HepG2 (cell line): ENCODE data around the gene DUS1L. TPM values are rescaled to one million over a fixed set of nuclear protein-coding genes. Genes with fewer than 3 reads are reported as not detected.

ENCODE experiments used
- AGO2 ChIP-seq: fragments of 200-400 bp; formaldehyde crosslinking; optimal IDR thresholded peaks from 2 replicates; pipeline ENCODE3; 2017; ENCODE audit warnings: mild to moderate bottlenecking, low read depth, low read length, moderate library complexity
- CHD4 ChIP-seq: fragments of 200-600 bp; sonication (generic); IDR thresholded peaks from 2 replicates; pipeline ENCODE4 v1.7.0; 2017; ENCODE audit warnings: mild to moderate bottlenecking, low read length, borderline replicate concordance
- DRAP1 ChIP-seq: IDR thresholded peaks from 2 replicates; pipeline ENCODE4 v1.6.1; 2016; ENCODE audit warnings: missing genetic modification reagents, missing compliant biosample characterization
- ETV5 ChIP-seq: IDR thresholded peaks from 2 replicates; pipeline ENCODE4 v1.6.1; 2018; ENCODE audit warnings: missing biosample characterization, missing genetic modification reagents, inconsistent platforms, borderline replicate concordance
- KDM4B ChIP-seq: sonication (generic); formaldehyde crosslinking; IDR thresholded peaks from 2 replicates; pipeline ENCODE4 v1.4.0; 2020; ENCODE audit warnings: missing genetic modification reagents
- KDM6A ChIP-seq: IDR thresholded peaks from 2 replicates; pipeline ENCODE4 v1.6.1; 2016; ENCODE audit warnings: low read depth
- MAFK ChIP-seq, 2 experiments: IDR thresholded peaks in 1 of 2; conservative IDR thresholded peaks in 1 of 2; 2 replicates each; pipeline ENCODE4 v1.6.1; 2011; ENCODE audit warnings: improper control_type of control experiment in 2 of 2, low read length in 2 of 2
- MED13 ChIP-seq: sonication (generic); formaldehyde crosslinking; IDR thresholded peaks from 2 replicates; pipeline ENCODE4 v1.5.0; 2020; ENCODE audit warnings: missing genetic modification reagents
- PHF21A ChIP-seq: sonication (generic); formaldehyde crosslinking; IDR thresholded peaks from 2 replicates; pipeline ENCODE4 v1.5.0; 2020; ENCODE audit warnings: mild to moderate bottlenecking, missing genetic modification reagents
- TAF15 ChIP-seq: fragments of 200-400 bp; formaldehyde crosslinking; IDR thresholded peaks from one replicate; pipeline ENCODE4 v1.6.1; 2018; ENCODE audit warnings: mild to moderate bottlenecking, low read depth, low read length; ENCODE audit not compliant: poor library complexity, severe bottlenecking
- ZNF136 ChIP-seq: sonication (generic); formaldehyde crosslinking; IDR thresholded peaks from 2 replicates; pipeline ENCODE4 v1.8.1; 2022; ENCODE audit warnings: low read depth, mild to moderate bottlenecking, moderate library complexity, missing genetic modification reagents
- ZNF264 ChIP-seq: sonication (generic); formaldehyde crosslinking; IDR thresholded peaks from 2 replicates; pipeline ENCODE4 v1.4.0; 2020; ENCODE audit warnings: missing genetic modification reagents
- ZNF431 ChIP-seq: sonication (generic); formaldehyde crosslinking; IDR thresholded peaks from 2 replicates; pipeline ENCODE4 v1.9.0; 2022; ENCODE audit warnings: missing genetic modification reagents, low read depth, mild to moderate bottlenecking, borderline replicate concordance
- ZNF496 ChIP-seq: sonication (generic); formaldehyde crosslinking; IDR thresholded peaks from 2 replicates; pipeline ENCODE4 v1.8.1; 2023; ENCODE audit warnings: mild to moderate bottlenecking, moderate library complexity, missing genetic modification reagents; ENCODE audit not compliant: insufficient replicate concordance
- ZNF850 ChIP-seq: sonication (generic); formaldehyde crosslinking; conservative IDR thresholded peaks from 2 replicates; pipeline ENCODE4 v1.9.0; 2021; ENCODE audit warnings: mild to moderate bottlenecking, missing genetic modification reagents
- polyA plus RNA-seq, 8 experiments: library from polyadenylated mRNA; depleted of rRNA in 3 of 8; stranded (reverse) in 7 of 8; unstranded in 1 of 8; fragments of >200 nt; fragmentation: Illumina TruSeq in 4 of 8; extraction: Trizol in 4 of 8; gene quantifications; 2 replicates each; pipeline versions ENCODE4 v1.2.1 to v1.2.3, GENCODE V29; 2011 to 2016; ENCODE audit warnings: low read depth in 4 of 8, missing spikeins in 1 of 8, mixed read lengths in 1 of 8; ENCODE audit not compliant: insufficient read depth in 1 of 8
- total RNA-seq, 5 experiments: library from RNA; depleted of rRNA; stranded (reverse); fragments of >200 nt; fragmentation: Illumina TruSeq; extraction: Trizol; gene quantifications; 2 replicates each; pipeline ENCODE4 v1.2.3, GENCODE V29; 2016; ENCODE audit warnings: low read depth in 1 of 5
- TF ChIP-seq, protein P1 (sequence below): sonication (generic); formaldehyde crosslinking; IDR thresholded peaks from 2 replicates; pipeline ENCODE4; 2020; ENCODE audit warnings: missing genetic modification reagents, mild to moderate bottlenecking, borderline replicate concordance
- TF ChIP-seq, protein P2 (sequence below): sonication (generic); formaldehyde crosslinking; IDR thresholded peaks from 2 replicates; pipeline ENCODE4 v1.9.0; 2022; ENCODE audit warnings: missing genetic modification reagents, mild to moderate bottlenecking, borderline replicate concordance
- TF ChIP-seq, protein P3 (sequence below): sonication (generic); formaldehyde crosslinking; IDR thresholded peaks from 2 replicates; pipeline ENCODE4 v1.4.0; 2020; ENCODE audit warnings: missing genetic modification reagents
- TF ChIP-seq, protein P4 (sequence below): sonication (generic); formaldehyde crosslinking; IDR thresholded peaks from 2 replicates; pipeline ENCODE4 v1.8.1; 2022; ENCODE audit warnings: low read depth, mild to moderate bottlenecking, missing genetic modification reagents

Gene DUS1L
- total and polyA plus RNA-seq, 2 of the 13 experiments (the other 11 are each of a cell fraction or from before 2014, with no cell fraction given), result 81.0 to 109 TPM

DNA sequence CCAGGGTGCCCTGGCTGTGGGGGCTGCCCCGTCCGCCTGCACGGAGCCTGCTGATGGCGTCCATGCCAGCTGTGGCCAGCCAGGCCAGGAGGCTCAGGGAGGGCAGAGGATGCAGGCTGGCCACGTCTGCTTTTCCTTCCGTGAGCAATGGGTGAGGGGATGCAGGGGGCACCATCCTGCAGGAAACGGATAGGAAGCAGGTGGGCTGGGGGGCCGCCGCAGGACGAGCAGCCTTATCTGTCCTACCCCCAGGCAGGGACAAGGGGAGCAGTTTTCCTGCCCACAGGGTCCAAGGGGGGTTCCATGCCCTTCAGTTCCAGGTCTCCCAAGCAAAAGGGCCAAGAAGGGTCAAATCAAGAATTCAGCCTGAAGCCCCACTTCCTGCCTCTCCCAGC is 6.8 kb downstream of the DUS1L start (continued):
- TF ChIP-seq, protein P1, sequence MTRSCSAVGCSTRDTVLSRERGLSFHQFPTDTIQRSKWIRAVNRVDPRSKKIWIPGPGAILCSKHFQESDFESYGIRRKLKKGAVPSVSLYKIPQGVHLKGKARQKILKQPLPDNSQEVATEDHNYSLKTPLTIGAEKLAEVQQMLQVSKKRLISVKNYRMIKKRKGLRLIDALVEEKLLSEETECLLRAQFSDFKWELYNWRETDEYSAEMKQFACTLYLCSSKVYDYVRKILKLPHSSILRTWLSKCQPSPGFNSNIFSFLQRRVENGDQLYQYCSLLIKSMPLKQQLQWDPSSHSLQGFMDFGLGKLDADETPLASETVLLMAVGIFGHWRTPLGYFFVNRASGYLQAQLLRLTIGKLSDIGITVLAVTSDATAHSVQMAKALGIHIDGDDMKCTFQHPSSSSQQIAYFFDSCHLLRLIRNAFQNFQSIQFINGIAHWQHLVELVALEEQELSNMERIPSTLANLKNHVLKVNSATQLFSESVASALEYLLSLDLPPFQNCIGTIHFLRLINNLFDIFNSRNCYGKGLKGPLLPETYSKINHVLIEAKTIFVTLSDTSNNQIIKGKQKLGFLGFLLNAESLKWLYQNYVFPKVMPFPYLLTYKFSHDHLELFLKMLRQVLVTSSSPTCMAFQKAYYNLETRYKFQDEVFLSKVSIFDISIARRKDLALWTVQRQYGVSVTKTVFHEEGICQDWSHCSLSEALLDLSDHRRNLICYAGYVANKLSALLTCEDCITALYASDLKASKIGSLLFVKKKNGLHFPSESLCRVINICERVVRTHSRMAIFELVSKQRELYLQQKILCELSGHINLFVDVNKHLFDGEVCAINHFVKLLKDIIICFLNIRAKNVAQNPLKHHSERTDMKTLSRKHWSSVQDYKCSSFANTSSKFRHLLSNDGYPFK, result 0 out of 2 replicates have a peak, but pooled peaks have one; percentile 17
- TF ChIP-seq MED13 (CRISPR knock-in tag) (no peak), ZNF496 (CRISPR knock-in tag) (no peak), ETV5 (CRISPR knock-in tag) (no peak), ZNF431 (CRISPR knock-in tag) (no peak), CHD4 (no peak), MAFK (conservative IDR thresholded peaks at IDR 0.05 in 1 of 2, IDR thresholded peaks at IDR 0.05 in 1 of 2; ENCODE audit: low read length in 2 of 2) (no peak), ZNF264 (no peak), ZNF850 (CRISPR knock-in tag) (no peak), KDM4B (no peak), TAF15 (no peak), DRAP1 (CRISPR knock-in tag) (no peak), AGO2 (peak; percentile 78), PHF21A (CRISPR knock-in tag) (no peak), ZNF136 (no peak), KDM6A (CRISPR knock-in tag) (no peak)
- TF ChIP-seq, protein P2, sequence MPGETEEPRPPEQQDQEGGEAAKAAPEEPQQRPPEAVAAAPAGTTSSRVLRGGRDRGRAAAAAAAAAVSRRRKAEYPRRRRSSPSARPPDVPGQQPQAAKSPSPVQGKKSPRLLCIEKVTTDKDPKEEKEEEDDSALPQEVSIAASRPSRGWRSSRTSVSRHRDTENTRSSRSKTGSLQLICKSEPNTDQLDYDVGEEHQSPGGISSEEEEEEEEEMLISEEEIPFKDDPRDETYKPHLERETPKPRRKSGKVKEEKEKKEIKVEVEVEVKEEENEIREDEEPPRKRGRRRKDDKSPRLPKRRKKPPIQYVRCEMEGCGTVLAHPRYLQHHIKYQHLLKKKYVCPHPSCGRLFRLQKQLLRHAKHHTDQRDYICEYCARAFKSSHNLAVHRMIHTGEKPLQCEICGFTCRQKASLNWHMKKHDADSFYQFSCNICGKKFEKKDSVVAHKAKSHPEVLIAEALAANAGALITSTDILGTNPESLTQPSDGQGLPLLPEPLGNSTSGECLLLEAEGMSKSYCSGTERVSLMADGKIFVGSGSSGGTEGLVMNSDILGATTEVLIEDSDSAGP (CRISPR knock-in tag), result no peak
- TF ChIP-seq, protein P3, sequence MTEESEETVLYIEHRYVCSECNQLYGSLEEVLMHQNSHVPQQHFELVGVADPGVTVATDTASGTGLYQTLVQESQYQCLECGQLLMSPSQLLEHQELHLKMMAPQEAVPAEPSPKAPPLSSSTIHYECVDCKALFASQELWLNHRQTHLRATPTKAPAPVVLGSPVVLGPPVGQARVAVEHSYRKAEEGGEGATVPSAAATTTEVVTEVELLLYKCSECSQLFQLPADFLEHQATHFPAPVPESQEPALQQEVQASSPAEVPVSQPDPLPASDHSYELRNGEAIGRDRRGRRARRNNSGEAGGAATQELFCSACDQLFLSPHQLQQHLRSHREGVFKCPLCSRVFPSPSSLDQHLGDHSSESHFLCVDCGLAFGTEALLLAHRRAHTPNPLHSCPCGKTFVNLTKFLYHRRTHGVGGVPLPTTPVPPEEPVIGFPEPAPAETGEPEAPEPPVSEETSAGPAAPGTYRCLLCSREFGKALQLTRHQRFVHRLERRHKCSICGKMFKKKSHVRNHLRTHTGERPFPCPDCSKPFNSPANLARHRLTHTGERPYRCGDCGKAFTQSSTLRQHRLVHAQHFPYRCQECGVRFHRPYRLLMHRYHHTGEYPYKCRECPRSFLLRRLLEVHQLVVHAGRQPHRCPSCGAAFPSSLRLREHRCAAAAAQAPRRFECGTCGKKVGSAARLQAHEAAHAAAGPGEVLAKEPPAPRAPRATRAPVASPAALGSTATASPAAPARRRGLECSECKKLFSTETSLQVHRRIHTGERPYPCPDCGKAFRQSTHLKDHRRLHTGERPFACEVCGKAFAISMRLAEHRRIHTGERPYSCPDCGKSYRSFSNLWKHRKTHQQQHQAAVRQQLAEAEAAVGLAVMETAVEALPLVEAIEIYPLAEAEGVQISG, result no peak
- TF ChIP-seq, protein P4, sequence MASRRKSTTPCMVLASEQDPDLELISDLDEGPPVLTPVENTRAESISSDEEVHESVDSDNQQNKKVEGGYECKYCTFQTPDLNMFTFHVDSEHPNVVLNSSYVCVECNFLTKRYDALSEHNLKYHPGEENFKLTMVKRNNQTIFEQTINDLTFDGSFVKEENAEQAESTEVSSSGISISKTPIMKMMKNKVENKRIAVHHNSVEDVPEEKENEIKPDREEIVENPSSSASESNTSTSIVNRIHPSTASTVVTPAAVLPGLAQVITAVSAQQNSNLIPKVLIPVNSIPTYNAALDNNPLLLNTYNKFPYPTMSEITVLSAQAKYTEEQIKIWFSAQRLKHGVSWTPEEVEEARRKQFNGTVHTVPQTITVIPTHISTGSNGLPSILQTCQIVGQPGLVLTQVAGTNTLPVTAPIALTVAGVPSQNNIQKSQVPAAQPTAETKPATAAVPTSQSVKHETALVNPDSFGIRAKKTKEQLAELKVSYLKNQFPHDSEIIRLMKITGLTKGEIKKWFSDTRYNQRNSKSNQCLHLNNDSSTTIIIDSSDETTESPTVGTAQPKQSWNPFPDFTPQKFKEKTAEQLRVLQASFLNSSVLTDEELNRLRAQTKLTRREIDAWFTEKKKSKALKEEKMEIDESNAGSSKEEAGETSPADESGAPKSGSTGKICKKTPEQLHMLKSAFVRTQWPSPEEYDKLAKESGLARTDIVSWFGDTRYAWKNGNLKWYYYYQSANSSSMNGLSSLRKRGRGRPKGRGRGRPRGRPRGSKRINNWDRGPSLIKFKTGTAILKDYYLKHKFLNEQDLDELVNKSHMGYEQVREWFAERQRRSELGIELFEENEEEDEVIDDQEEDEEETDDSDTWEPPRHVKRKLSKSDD (CRISPR knock-in tag), result no peak
